CD8-positive, alpha-beta memory T cell (primary cell): ENCODE results near the gene CDC14A. TPM values are rescaled to one million over a fixed set of nuclear protein-coding genes. Genes with fewer than 3 reads are reported as not detected.

Source experiments
- CTCF ChIA-PET: fragments of 350-600 bp; sonication (Branson Sonifier 250); formaldehyde crosslinking; loops from one replicate; lab custom pipeline; 2021; ENCODE audit warnings: antibody characterized with exemption; lab: Charles Lee
- POLR2A ChIA-PET: fragments of 350-600 bp; sonication (Branson Sonifier 250); formaldehyde crosslinking; loops from one replicate; lab custom pipeline; 2021; ENCODE audit warnings: antibody characterized with exemption; lab: Charles Lee
- DNase-seq, 5 donors: peaks; one replicate each; pipeline versions ENCODE4 v3.0.0 to v3.0.0-alpha.2; 2020 to 2022; ENCODE audit warnings: mixed read lengths in 1 of 5
- H3K27ac ChIP-seq: one replicate; pipeline ENCODE4 v1.7.0; 2013; ENCODE audit warnings: low read depth, mild to moderate bottlenecking, low read length, moderate library complexity
- H3K27me3 ChIP-seq: 2 replicates; pipeline ENCODE4 v1.7.0; 2013; ENCODE audit warnings: low read length, mild to moderate bottlenecking; ENCODE audit not compliant: insufficient read depth, poor library complexity, severe bottlenecking
- H3K36me3 ChIP-seq: 2 replicates; pipeline ENCODE4 v1.7.0; 2013; ENCODE audit warnings: mild to moderate bottlenecking, low read length, moderate library complexity; ENCODE audit not compliant: insufficient read depth
- H3K4me1 ChIP-seq: 2 replicates; pipeline ENCODE4 v1.7.0; 2013; ENCODE audit warnings: mild to moderate bottlenecking, low read length, moderate library complexity; ENCODE audit not compliant: insufficient read depth
- H3K4me3 ChIP-seq: 2 replicates; pipeline ENCODE4 v1.7.0; 2013; ENCODE audit warnings: mild to moderate bottlenecking, low read length
- H3K9me3 ChIP-seq: 2 replicates; pipeline ENCODE4 v1.7.0; 2013; ENCODE audit warnings: mild to moderate bottlenecking, low read length
- H3K27ac Mint-ChIP-seq, 8 donors: one replicate each; pipeline ENCODE4 v1.8.0; 2020 to 2021; ENCODE audit warnings: mixed read lengths in 8 of 8, mild to moderate bottlenecking in 6 of 8, inconsistent platforms in 3 of 8, moderate library complexity in 3 of 8
- H3K27me3 Mint-ChIP-seq, 2 donors: one replicate each; pipeline ENCODE4 v1.8.0; 2020 to 2021; ENCODE audit warnings: mixed read lengths in 2 of 2, mild to moderate bottlenecking in 1 of 2, moderate library complexity in 1 of 2
- H3K36me3 Mint-ChIP-seq, 3 donors: one replicate each; pipeline ENCODE4 v1.8.0; 2020 to 2021; ENCODE audit warnings: mixed read lengths in 3 of 3, inconsistent platforms in 1 of 3, mild to moderate bottlenecking in 1 of 3
- H3K4me1 Mint-ChIP-seq, 3 donors: one replicate each; pipeline ENCODE4 v1.8.0; 2020 to 2021; ENCODE audit warnings: mixed read lengths in 3 of 3, inconsistent platforms in 1 of 3, mild to moderate bottlenecking in 1 of 3
- H3K4me3 Mint-ChIP-seq, 7 donors: one replicate each; pipeline ENCODE4 v1.8.0; 2020 to 2021; ENCODE audit warnings: mixed read lengths in 7 of 7, mild to moderate bottlenecking in 6 of 7, moderate library complexity in 4 of 7, inconsistent platforms in 2 of 7
- H3K9me3 Mint-ChIP-seq, 5 donors: one replicate each; pipeline ENCODE4 v1.8.0; 2020 to 2022; ENCODE audit warnings: mixed read lengths in 5 of 5, mild to moderate bottlenecking in 3 of 5, moderate library complexity in 2 of 5, inconsistent platforms in 1 of 5
- polyA plus RNA-seq: library from polyadenylated mRNA; unstranded; fragments of 300-500 nt; fragmentation: Illumina TruSeq; gene quantifications from one replicate; pipeline ENCODE4 v1.2.3, GENCODE V29; 2021
- total RNA-seq, 2 experiments: library from RNA; stranded (reverse); gene quantifications; one replicate each; pipeline ENCODE4 v1.2.3, GENCODE V29; 2021

Gene CDC14A
- total and polyA plus RNA-seq, 3 experiments from 2014 or later, result 25.4 to 36.4 (median 27.9) TPM

DNA sequence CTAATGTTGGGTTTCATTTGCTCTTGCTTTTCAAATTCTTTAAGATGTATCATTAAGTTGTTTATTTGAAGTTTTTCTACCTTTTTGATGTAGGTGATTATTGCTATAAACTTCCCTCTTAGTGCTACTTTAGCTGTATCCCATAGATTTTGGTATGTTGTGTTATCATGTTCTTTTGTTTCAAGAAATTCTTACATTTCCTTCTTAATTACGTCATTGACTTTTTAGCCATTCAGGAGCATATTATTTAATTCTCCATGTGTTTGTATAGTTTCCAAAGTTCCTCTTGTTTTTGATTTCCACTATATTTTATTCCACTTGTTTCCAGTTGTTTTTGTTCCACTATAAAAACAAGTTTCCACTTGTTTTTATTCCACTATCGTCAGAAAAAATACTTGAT lies 200.6 kb downstream of the CDC14A start:
- Mint-ChIP-seq H3K9me3 (peaks cover 50 to 71% (median 55%) of the 10 kb centered on the region in 5 donors), H3K36me3 (peaks cover 2 to 49% (median 5%) of the 10 kb centered on the region in 3 donors), H3K27me3 (peaks cover 20% of the 10 kb centered on the region in 2 donors), H3K4me3 (no peak overlapping the region), H3K27ac (no peak overlapping the region), H3K4me1 (no peaks in the 10 kb centered on the region)
- Histone ChIP-seq H3K36me3 (no peaks in the 10 kb centered on the region), H3K4me1 (no peaks in the 10 kb centered on the region), H3K4me3 (no peak overlapping the region), H3K27me3 (no peaks in the 10 kb centered on the region), H3K27ac (no peak overlapping the region), H3K9me3 (no peaks in the 10 kb centered on the region)
- CTCF ChIA-PET, result no interaction called here
- POLR2A ChIA-PET, result no interaction called here
- no peak for DNase-seq

DNA sequence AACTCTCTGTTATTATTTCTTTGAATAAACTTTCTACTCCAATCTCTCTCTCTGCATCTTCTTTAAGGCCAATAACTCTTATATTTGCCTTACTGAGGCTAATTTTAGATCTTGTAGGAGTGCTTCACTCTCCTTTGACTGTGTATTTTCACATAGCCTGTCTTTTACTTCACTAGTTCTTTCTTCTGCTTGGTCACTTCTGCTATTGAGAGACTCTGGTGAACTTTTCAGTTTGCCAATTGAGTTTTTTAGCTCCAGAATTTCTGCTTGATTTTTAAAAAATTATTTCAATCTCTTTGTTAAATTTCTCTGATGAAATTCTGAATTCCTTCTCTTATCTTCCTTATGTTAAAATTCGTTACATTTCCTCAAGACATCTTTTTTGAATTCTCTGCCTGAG lies 203.9 kb downstream of the CDC14A start:
- Mint-ChIP-seq H3K4me1 (no peaks in the 10 kb centered on the region), H3K27me3 (peaks cover 11 to 12% of the 10 kb centered on the region in 2 donors), H3K4me3 (no peak overlapping the region), H3K36me3 (peaks cover 2 to 45% (median 5%) of the 10 kb centered on the region in 3 donors), H3K9me3 (peaks cover 49 to 59% (median 51%) of the 10 kb centered on the region in 5 donors), H3K27ac (no peak overlapping the region)
- no peak for DNase-seq
- ChIA-PET CTCF (no interaction called here), POLR2A (no interaction called here)
- H3K4me1 ChIP-seq, result no peaks in the 10 kb centered on the region
- no peaks in the 10 kb centered on the region for H3K27me3 ChIP-seq
- no peak overlapping the region for H3K4me3 ChIP-seq
- no peak overlapping the region for H3K27ac ChIP-seq
- H3K9me3 ChIP-seq, result no peaks in the 10 kb centered on the region
- H3K36me3 ChIP-seq, result no peaks in the 10 kb centered on the region

DNA sequence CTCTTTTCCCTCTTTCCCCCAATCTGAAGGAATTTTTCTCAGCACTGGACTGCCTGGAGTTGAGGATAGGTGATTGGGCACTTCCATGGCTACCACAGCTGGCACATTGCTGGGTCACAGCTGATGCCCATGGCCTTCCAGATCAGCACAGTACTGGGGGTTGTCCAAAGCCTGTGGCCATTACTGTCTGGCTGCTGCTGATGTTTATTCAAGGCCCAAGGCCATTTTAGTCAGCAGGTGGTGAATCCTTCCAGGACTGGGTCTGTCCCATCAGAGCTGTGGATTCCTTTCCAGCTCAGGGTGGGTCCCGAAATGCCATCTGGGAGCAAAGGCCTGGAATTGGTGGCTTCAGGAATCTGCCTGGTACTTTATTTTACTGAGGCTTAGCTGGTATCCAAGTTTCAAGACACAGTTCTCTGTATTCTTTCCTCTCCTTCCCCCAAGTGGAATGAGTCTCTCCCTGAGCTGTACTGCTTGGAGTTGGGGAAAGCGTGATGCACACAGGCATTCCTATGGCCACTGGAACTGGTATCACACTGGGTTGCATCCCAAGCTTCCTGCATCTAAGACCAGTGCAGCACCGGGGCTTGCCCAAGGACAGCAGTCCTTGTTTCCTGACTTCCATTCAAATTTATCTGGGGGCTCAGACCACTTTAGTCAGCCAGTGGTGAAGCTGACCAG lies 204.8 kb downstream of the CDC14A start:
- POLR2A ChIA-PET, result interaction anchor here (0.6 kb wide), 1 partner anchor 678 kb away, joined by 3 read pairs; no protein-coding TSS in a partner anchor

DNA sequence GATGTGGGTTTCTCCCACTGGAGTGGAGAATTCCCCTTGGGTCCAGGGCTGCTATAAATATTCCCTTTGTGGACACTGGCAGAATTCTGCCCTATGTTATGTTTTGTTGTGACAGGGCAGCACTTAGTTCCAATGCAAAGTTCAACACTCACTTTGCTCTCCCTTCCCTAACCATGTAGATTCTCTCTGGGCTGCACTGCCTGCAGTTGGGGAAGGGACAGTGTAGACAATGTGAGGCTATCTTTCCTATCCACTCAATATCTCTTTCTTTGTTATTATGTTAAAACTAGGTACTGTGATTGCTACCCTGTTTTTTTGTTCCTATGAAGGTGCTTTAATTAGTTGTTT lies 205.3 kb downstream of the CDC14A start:
- Histone ChIP-seq H3K36me3 (no peaks in the 10 kb centered on the region), H3K9me3 (no peaks in the 10 kb centered on the region), H3K4me3 (no peak overlapping the region), H3K27me3 (no peaks in the 10 kb centered on the region), H3K27ac (no peak overlapping the region), H3K4me1 (no peaks in the 10 kb centered on the region)
- no peak for DNase-seq
- ChIA-PET CTCF (interaction anchor here (1.2 kb wide), 1 partner anchor 14 kb away, joined by 3 read pairs; no protein-coding TSS in a partner anchor), POLR2A (interaction anchor here (0.6 kb wide), 1 partner anchor 678 kb away, joined by 3 read pairs; no protein-coding TSS in a partner anchor)
- H3K9me3 Mint-ChIP-seq, result peaks cover 40 to 47% (median 43%) of the 10 kb centered on the region in 5 donors
- peaks cover 12 to 18% of the 10 kb centered on the region in 2 donors for H3K27me3 Mint-ChIP-seq
- H3K4me1 Mint-ChIP-seq, result no peaks in the 10 kb centered on the region
- no peak overlapping the region for H3K27ac Mint-ChIP-seq
- H3K4me3 Mint-ChIP-seq, result no peak overlapping the region
- peaks cover 2 to 35% (median 5%) of the 10 kb centered on the region in 3 donors for H3K36me3 Mint-ChIP-seq

More for the DNA sequence above, 204.8 kb downstream of the CDC14A start:
- H3K36me3 ChIP-seq, result no peaks in the 10 kb centered on the region
- no peak overlapping the region for H3K27ac ChIP-seq
- no peaks in the 10 kb centered on the region for H3K4me1 ChIP-seq
- Mint-ChIP-seq H3K4me1 (no peaks in the 10 kb centered on the region), H3K9me3 (peaks cover 45 to 52% (median 47%) of the 10 kb centered on the region in 5 donors), H3K36me3 (peaks cover 2 to 40% (median 5%) of the 10 kb centered on the region in 3 donors), H3K27ac (no peak overlapping the region), H3K4me3 (no peak overlapping the region), H3K27me3 (peaks cover 12 to 18% of the 10 kb centered on the region in 2 donors)
- H3K27me3 ChIP-seq, result no peaks in the 10 kb centered on the region
- no peak overlapping the region for H3K4me3 ChIP-seq
- no peaks in the 10 kb centered on the region for H3K9me3 ChIP-seq
- DNase-seq, result no peak
- CTCF ChIA-PET, result interaction anchor here (1.2 kb wide), 1 partner anchor 14 kb away, joined by 3 read pairs; no protein-coding TSS in a partner anchor

DNA sequence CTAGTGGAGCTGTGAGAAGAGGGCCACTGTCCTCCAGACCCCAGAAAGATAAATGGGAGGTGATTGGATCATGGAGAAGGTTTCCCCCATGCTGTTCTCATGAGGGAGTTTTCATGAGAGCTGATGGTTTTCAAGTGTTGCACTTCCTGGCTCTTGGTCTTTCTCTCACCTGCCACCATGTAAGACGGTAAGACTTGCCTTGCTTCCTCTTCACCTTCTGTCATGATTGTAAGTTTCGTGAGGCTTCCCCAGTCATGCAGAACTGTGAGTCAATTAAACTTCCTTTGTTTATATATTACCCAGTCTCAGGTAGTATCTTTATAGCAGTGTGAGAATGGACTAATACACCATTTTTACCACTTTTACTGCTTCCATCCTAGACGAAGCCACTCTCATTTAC lies 213.2 kb downstream of the CDC14A start:
- no peak overlapping the region for H3K27ac ChIP-seq
- H3K4me1 ChIP-seq, result no peaks in the 10 kb centered on the region
- POLR2A ChIA-PET, result no interaction called here
- no peaks in the 10 kb centered on the region for H3K9me3 ChIP-seq
- H3K27me3 ChIP-seq, result no peaks in the 10 kb centered on the region
- Mint-ChIP-seq H3K4me3 (no peak overlapping the region), H3K36me3 (peaks cover 0 to 10% (median 2%) of the 10 kb centered on the region in 3 donors), H3K9me3 (peaks cover 0 to 13% (median 4%) of the 10 kb centered on the region in 5 donors), H3K27ac (no peak overlapping the region), H3K27me3 (peaks cover 21 to 40% of the 10 kb centered on the region in 2 donors), H3K4me1 (no peaks in the 10 kb centered on the region)
- H3K36me3 ChIP-seq, result no peaks in the 10 kb centered on the region
- H3K4me3 ChIP-seq, result no peak overlapping the region
- CTCF ChIA-PET, result no interaction called here
- DNase-seq, result no peak

DNA sequence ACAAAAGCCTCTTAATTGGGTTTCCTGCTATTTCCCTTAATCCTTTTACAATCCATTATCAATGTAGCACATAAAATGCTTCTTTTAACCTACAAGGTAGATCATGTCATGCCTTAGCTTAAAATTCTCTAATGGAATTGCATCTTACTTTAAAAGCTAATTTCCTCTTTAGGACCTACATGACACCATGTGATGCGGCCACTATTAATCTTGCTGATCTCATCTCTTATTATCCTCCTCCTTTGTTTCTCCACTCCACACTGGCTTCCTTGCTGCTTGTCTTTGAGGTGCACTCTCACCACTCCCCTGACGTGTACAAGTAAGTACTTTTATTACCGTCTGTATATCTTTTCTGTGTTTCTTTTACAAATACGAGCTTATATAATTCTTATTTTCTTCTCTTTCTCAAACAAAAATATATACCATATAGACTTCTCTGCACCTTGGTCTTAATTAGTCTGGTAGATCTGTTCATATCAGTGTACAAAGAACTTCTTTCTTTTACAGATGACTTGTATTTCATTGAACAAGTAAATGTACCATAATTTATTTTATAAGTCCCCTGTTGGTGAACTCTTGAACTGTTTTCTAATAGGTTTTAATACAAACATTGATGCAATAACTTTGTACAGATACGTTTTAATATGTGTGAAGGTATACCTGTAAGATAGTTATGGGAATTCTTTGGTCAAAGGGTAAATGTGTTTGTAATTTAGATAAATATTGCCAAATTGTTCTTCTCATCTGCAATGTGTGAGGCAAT lies 213.8 kb downstream of the CDC14A start:
- no peak for DNase-seq
- H3K9me3 Mint-ChIP-seq, result peaks cover 0 to 18% (median 4%) of the 10 kb centered on the region in 5 donors
- POLR2A ChIA-PET, result no interaction called here
- H3K4me1 Mint-ChIP-seq, result no peaks in the 10 kb centered on the region
- Histone ChIP-seq H3K9me3 (no peaks in the 10 kb centered on the region), H3K4me3 (no peak overlapping the region), H3K4me1 (no peaks in the 10 kb centered on the region), H3K27me3 (no peaks in the 10 kb centered on the region), H3K27ac (no peak overlapping the region), H3K36me3 (no peaks in the 10 kb centered on the region)
- H3K36me3 Mint-ChIP-seq, result peaks cover 0 to 14% (median 2%) of the 10 kb centered on the region in 3 donors
- no peak overlapping the region for H3K27ac Mint-ChIP-seq
- no peak overlapping the region for H3K4me3 Mint-ChIP-seq
- CTCF ChIA-PET, result no interaction called here
- H3K27me3 Mint-ChIP-seq, result peaks cover 22 to 36% of the 10 kb centered on the region in 2 donors

DNA sequence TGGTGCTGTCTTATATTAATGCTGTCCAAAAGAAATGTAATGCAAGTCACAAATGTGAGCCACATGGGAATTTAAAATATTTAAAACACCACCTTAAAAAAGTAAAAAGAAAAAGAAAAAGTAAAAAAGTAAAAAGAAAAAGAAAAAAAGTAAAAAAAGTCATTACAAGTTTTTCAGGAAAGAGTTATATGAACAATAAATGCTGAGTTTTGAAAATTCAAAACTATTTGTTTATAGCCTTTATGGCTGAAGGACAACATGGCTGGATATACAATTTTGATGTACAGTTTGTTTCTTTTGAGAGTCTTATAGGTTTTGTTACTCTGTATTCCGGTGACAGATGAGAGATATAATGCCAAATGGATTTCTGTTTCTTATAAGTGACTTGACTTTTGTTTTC lies 214.8 kb downstream of the CDC14A start:
- H3K27ac Mint-ChIP-seq, result no peak overlapping the region
- POLR2A ChIA-PET, result no interaction called here
- CTCF ChIA-PET, result no interaction called here

More for the DNA sequence above, 214.8 kb downstream of the CDC14A start:
- Histone ChIP-seq H3K27me3 (no peaks in the 10 kb centered on the region), H3K27ac (no peak overlapping the region), H3K36me3 (no peaks in the 10 kb centered on the region), H3K9me3 (no peaks in the 10 kb centered on the region), H3K4me3 (no peak overlapping the region), H3K4me1 (no peaks in the 10 kb centered on the region)
- no peak for DNase-seq
- H3K9me3 Mint-ChIP-seq, result peaks cover 0 to 26% (median 5%) of the 10 kb centered on the region in 5 donors
- H3K4me1 Mint-ChIP-seq, result no peaks in the 10 kb centered on the region
- peaks cover 0 to 14% (median 2%) of the 10 kb centered on the region in 3 donors for H3K36me3 Mint-ChIP-seq
- H3K27me3 Mint-ChIP-seq, result peaks cover 21 to 29% of the 10 kb centered on the region in 2 donors
- no peak overlapping the region for H3K4me3 Mint-ChIP-seq
